ENCODE data around the gene PDZD2. TPM values are rescaled to one million over a fixed set of nuclear protein-coding genes. Genes with fewer than 3 reads are reported as not detected.

PDZD2 gene
- total RNA-seq, 1 donor from 2014 or later = 0.38 TPM

- Mint-ChIP-seq H3K27me3 (peaks cover 8% of the 10 kb centered on the region), H3K36me3 (ENCODE audit: low read depth) (no peaks in the 10 kb centered on the region), H3K4me1 (no peaks in the 10 kb centered on the region), H3K27ac (no peak overlapping the region), H3K9me3 (no peaks in the 10 kb centered on the region), H3K4me3 (no peak overlapping the region)
- TF ChIP-seq CTCF (IDR thresholded peaks at IDR 0.05) = no peak
- intact Hi-C loops (cut with micrococcal nuclease) = no loop called here
- POLR2A ChIA-PET = no interaction called here
- CTCF ChIA-PET = no interaction called here
- ATAC-seq (ENCODE audit: low read depth) (no peak), DNase-seq (no peak)
Observed at GRCh38 chr5:31625394-31625793, 13.5 kb upstream of the PDZD2 start.

- intact Hi-C loops (cut with micrococcal nuclease) = no loop called here
- Mint-ChIP-seq H3K4me1 (no peaks in the 10 kb centered on the region), H3K27me3 (peaks cover 8% of the 10 kb centered on the region), H3K4me3 (no peak overlapping the region), H3K9me3 (no peaks in the 10 kb centered on the region), H3K27ac (no peak overlapping the region), H3K36me3 (ENCODE audit: low read depth) (no peaks in the 10 kb centered on the region)
- no peak for ATAC-seq (ENCODE audit: low read depth)
- ChIA-PET POLR2A (no interaction called here), CTCF (no interaction called here)
- TF ChIP-seq CTCF (IDR thresholded peaks at IDR 0.05) = no peak
- DNase-seq = no peak
Observed at GRCh38 chr5:31626156-31626555, 12.8 kb upstream of the PDZD2 start.

- Mint-ChIP-seq H3K27ac (no peak overlapping the region), H3K4me3 (no peak overlapping the region), H3K36me3 (ENCODE audit: low read depth) (no peaks in the 10 kb centered on the region), H3K27me3 (peaks cover 8% of the 10 kb centered on the region), H3K4me1 (no peaks in the 10 kb centered on the region), H3K9me3 (no peaks in the 10 kb centered on the region)
- CTCF ChIA-PET = no interaction called here
- no peak for ATAC-seq (ENCODE audit: low read depth)
- intact Hi-C loops (cut with micrococcal nuclease) = no loop called here
- no peak for TF ChIP-seq CTCF (IDR thresholded peaks at IDR 0.05)
- POLR2A ChIA-PET = no interaction called here
- no peak for DNase-seq
Observed at GRCh38 chr5:31626604-31627234, 12.2 kb upstream of the PDZD2 start.

GRCh38 chr5:31630931-31631330 lies 8.0 kb upstream of the PDZD2 start:
- Mint-ChIP-seq H3K4me3 (no peak overlapping the region), H3K36me3 (ENCODE audit: low read depth) (no peaks in the 10 kb centered on the region), H3K9me3 (no peaks in the 10 kb centered on the region), H3K4me1 (no peaks in the 10 kb centered on the region), H3K27ac (no peak overlapping the region), H3K27me3 (peaks cover 6% of the 10 kb centered on the region)
- intact Hi-C loops (cut with micrococcal nuclease) = no loop called here
- no peak for ATAC-seq (ENCODE audit: low read depth)
- TF ChIP-seq CTCF (IDR thresholded peaks at IDR 0.05) = no peak
- POLR2A ChIA-PET = no interaction called here
- CTCF ChIA-PET = no interaction called here
- DNase-seq = no peak

GRCh38 chr5:31632460-31632859 lies 6.5 kb upstream of the PDZD2 start:
- intact Hi-C loops (cut with micrococcal nuclease) = no loop called here
- Mint-ChIP-seq H3K36me3 (ENCODE audit: low read depth) (no peaks in the 10 kb centered on the region), H3K27me3 (peaks cover 2% of the 10 kb centered on the region), H3K9me3 (no peaks in the 10 kb centered on the region), H3K4me3 (no peak overlapping the region), H3K4me1 (peaks cover 4% of the 10 kb centered on the region), H3K27ac (no peak overlapping the region)
- POLR2A ChIA-PET = no interaction called here
- no peak for DNase-seq
- no peak for ATAC-seq (ENCODE audit: low read depth)
- no peak for TF ChIP-seq CTCF (IDR thresholded peaks at IDR 0.05)
- CTCF ChIA-PET = no interaction called here

All from activated B cell treated with CpG ODN at 0.5 μM for 24 hours (primary cell).